GM12864 (cell line): ENCODE measurements around the gene RPGR.
A peak's percentile ranks its signal among the peaks of the same experiment; 100 is the strongest.

ENCODE experiments used
- DNase-seq: peaks from one replicate; pipeline ENCODE4 v3.0.0-alpha.2; 2011; ENCODE audit warnings: low read depth
- H3K4me3 ChIP-seq: 2 replicates; pipeline ENCODE4 v1.5.1; 2011; ENCODE audit warnings: mild to moderate bottlenecking, low read depth, low read length, control low read depth
- CTCF ChIP-seq: IDR thresholded peaks from 2 replicates; pipeline ENCODE4 v1.5.1; 2011; ENCODE audit warnings: low read depth, mild to moderate bottlenecking, moderate library complexity, low read length, control low read depth, inconsistent platforms; ENCODE audit errors: missing control alignments

The RPGR gene

DNA sequence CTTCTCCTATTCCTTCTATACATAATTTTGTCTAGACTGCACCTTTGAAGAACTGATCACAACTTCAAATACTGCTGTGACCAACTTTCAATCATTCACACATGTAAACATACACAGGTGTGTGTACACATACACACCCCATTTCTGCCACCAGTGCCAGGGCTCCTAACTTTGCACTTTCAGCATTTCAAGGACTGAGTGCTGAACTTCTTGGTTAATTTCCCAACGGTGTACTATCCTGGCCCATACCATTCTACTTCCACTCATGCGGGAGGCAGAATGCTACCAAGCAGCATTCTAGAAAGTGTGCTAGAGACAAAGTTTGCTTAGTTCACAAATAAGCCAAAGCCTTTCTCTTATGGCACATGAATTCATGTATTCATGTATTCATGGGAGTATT, 51.2 kb downstream of the RPGR start:
- no peak for TF ChIP-seq CTCF
- DNase-seq, result no peak
- H3K4me3 ChIP-seq, result no peak overlapping the region

DNA sequence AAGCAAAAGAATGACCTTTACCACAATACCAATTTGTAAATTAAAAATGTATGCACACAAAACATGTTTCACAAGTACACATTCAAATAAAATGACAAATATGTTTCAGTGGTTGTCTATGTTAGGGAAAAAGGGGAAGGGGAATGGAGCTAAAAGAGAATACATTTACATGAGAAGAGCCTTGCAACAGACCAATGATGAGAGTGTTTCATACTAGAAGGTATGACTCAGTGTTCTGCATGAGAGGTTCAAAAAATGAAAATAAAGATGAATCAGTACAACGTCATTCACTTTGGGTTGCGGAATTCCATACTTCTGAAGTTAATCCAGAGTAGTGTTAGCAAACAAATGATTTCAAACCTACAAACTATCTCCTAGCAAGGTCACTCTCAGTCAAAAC, 51.7 kb downstream of the RPGR start:
- DNase-seq, result no peak
- TF ChIP-seq CTCF, result no peak
- no peak overlapping the region for H3K4me3 ChIP-seq

- no peak overlapping the region for H3K4me3 ChIP-seq
- no peak for TF ChIP-seq CTCF
- no peak for DNase-seq
Observed at GRCh38 chrX:38273453-38273852, 53.9 kb downstream of the RPGR start.

- H3K4me3 ChIP-seq, result no peak overlapping the region
- no peak for TF ChIP-seq CTCF
- DNase-seq, result peak; percentile 31
Observed at GRCh38 chrX:38271154-38271716, 56.1 kb downstream of the RPGR start.

- no peak overlapping the region for H3K4me3 ChIP-seq
- TF ChIP-seq CTCF, result no peak
- DNase-seq, result no peak
Observed at GRCh38 chrX:38268011-38268410, 59.3 kb downstream of the RPGR start.

DNA sequence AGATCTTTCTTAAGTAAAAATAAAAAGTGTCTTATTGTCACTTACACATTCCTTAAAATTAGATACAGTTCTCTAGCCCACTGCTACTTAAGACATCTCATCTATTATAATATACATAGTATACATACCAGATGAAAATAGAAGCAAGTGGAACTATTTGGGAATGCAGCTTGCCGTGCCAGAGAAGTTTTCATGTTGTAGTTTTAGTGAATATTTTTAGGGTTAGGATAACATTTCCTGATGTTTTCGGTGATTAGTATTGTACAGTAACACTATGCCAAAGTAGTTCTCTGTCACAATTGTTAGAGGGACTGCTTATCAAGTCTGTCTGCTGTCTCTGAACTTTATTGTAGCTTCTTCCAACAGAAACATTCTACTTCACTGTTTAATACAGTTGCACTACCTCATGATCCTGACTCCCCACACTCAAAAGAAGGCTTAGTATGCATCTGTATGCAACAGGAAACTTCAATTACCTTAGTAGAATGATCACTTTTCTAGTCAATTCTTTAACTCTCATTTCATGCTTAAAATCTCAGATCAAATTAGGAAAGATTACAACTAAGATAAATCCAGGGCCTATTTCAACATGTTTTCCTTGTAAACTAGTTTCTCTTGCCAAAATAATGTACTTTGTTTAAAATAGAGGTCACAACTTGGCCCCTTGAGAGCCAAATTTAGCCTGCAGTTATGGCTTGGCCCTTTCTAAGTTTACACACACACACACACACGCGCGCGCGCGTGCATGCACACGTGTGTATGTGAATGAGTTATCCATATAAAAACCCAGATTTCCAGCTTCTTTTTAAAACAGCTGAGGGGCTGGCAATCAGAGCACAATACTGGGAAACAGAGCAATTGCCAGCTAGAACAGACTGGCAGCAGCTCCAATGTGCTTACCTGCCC, 64.3 kb downstream of the RPGR start:
- TF ChIP-seq CTCF, result no peak
- no peak overlapping the region for H3K4me3 ChIP-seq
- no peak for DNase-seq
